Retina (tissue), 1 donor: ENCODE measurements around the gene UHRF1.
A peak's percentile ranks its signal among the peaks of the same experiment; 100 is the strongest.
"Not testable (repeated sequence)": the region's sequence is repeated elsewhere in the genome, so short reads cannot be mapped to it uniquely, and the experiment has no call there.

Source experiments
- DNase-seq: peaks from one replicate; pipeline ENCODE4 v3.0.0-alpha.2; 2016

Gene UHRF1

DNA sequence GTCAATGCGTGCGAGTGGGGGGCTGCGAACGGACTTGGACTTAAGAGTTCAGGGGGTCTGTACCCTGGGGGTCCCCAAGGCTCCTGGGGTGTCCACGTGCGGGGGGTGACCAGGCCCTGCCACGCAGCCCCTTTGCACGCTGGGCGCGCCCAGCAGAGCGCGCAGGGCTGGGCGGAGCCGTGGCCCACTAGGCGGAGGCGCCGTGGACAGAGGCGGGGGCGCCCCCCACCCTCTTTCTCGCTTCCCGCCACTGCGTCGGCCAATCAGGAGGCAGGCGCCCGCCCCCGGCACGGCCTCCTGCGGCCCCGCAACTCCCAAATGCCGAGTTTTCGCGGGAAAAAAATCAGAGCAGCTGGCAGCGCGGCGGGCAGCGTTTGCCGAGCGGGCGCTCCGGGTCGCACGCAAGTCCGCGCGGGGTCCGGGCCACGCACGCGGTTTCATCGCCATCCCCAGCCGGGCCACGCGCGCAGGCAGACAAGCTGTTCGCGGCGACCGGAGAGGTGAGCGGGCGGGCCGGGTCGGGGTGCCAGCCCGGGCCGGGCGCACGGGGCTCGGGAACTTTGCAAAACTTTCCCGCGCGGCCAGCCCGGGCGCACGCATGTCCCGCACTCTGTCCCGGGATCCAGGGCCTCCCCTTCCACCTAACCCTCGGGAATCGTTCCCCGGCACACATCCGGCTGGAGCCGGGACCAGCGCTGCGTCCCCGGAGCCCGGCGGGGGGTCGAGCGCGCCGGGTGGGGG is at the start of gene UHRF1:
Gene UHRF1 (plus strand): TSS at position 346 of the 741 bp plus-strand sequence. CDS start 1,385 bp downstream, outside the sequence.
- peak; percentile 77 for DNase-seq

GRCh38 chr19:4859697-4860096 is 49.6 kb upstream of the UHRF1 start:
- DNase-seq, result no peak

GRCh38 chr19:4861147-4861546 is 48.2 kb upstream of the UHRF1 start:
- no peak for DNase-seq

- DNase-seq, result peak; percentile 35
Measured at GRCh38 chr19:4866595-4867424, 42.5 kb upstream of the UHRF1 start.

GRCh38 chr19:4867534-4868285 is 41.6 kb upstream of the UHRF1 start, which contains the start of gene PLIN3:
Gene PLIN3, minus strand, starts transcription at chr19:4867667. Its CDS starts 6,273 bp downstream, at chr19:4861394.
- DNase-seq, result peak; percentile 88

DNA sequence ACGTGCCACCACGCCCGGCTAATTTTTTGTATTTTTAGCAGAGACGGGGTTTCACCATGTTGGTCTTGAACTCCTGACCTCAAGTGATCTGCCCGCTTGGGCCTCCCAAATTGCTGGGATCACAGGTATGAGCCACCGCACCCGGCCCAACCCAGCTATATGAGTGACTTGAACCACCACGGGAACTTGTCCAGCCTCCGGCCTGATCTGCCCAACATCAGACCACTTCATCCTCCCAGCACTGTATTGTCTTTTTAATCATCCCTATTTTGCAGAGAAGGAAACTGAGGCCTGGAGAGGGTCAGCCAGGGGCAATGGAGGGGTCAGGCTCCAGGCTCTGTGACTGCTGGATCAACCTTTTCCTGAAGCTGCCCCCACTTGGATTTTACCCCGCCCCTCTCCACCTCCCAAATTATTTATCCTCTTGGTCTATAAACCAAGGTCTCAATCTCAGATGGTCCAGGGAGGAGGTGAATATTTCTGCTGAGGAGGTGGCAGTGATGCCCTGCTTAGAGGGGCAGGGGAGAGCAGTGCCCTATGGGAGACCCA is 40.9 kb upstream of the UHRF1 start:
- no peak for DNase-seq

- no peak for DNase-seq
Measured at GRCh38 chr19:4870025-4870700, 39.1 kb upstream of the UHRF1 start.

DNA sequence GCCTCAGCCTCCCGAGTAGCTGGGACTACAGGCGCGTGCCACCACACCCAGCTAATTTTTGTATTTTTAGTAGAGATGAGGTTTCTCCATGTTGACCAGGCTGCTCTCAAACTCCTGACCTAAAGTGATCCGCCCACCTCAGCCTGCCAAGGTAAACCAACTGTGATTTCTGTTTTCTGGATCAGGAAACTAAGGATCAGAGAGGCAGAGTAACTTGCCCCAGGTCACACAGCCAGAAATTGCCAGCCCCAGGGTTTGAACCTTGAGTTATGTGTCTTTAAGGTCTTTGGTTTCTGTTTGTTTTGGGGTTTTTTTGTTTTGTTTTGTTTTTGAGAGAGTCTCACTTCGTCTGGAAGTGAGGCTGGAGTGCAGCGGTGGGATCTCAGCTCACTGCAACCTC is 37.6 kb upstream of the UHRF1 start:
- DNase-seq, result no peak

- no peak for DNase-seq
Measured at GRCh38 chr19:4873930-4874329, 35.4 kb upstream of the UHRF1 start.

GRCh38 chr19:4877753-4878490 is 31.4 kb upstream of the UHRF1 start:
- peak; percentile 81 for DNase-seq

DNA sequence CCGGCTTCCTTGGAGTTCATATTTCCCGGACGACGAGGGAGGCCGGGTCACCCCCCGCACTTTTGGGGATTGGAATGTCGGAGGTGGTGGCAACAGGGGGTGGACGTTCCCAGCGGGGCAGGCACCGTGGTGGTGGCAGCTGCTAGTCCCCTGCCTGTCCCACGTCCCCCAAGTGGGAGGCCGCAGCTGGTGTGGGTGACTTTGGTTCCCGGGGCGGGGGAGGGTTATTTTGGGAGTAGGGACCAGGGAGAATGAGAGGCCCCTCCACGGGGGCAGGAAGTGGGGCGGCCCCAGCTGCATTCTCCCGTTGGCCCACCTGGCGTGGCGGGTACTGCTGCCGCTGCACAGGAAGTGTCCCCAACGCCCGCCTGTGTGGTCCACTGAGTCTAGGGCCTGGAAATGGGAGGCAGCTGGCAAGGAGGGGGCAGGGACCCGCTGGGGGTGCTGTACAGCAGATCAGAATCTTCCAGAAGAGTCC is 30.8 kb upstream of the UHRF1 start:
- DNase-seq, result no peak

- DNase-seq, result no peak
Measured at GRCh38 chr19:4879041-4879440, 30.3 kb upstream of the UHRF1 start.

GRCh38 chr19:4882874-4883273 is 26.4 kb upstream of the UHRF1 start:
- DNase-seq, result not testable (repeated sequence)

DNA sequence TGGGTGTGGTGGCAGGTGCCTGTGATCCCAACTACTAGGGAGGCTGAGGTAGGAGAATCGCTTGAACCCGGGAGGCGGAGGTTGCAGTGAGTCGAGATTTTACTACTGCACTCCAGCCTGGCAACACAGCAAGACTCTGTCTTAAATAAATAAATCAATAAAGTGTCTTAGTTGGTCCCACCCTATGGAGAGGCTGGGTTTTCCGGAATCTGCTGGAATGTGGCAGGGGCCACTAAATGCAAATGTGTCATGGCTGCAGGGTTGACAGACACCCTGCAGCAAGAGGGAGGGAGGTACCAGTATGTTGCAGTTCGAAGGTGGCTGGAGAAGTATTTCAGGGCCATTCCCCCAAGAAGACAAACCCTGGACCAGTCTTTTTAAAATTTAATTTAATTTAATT is 24.3 kb upstream of the UHRF1 start:
- not testable (repeated sequence) for DNase-seq

GRCh38 chr19:4887803-4888202 is 21.5 kb upstream of the UHRF1 start:
- DNase-seq, result not testable (repeated sequence)

GRCh38 chr19:4889034-4889815 is 20.1 kb upstream of the UHRF1 start:
- DNase-seq, result no peak

DNA sequence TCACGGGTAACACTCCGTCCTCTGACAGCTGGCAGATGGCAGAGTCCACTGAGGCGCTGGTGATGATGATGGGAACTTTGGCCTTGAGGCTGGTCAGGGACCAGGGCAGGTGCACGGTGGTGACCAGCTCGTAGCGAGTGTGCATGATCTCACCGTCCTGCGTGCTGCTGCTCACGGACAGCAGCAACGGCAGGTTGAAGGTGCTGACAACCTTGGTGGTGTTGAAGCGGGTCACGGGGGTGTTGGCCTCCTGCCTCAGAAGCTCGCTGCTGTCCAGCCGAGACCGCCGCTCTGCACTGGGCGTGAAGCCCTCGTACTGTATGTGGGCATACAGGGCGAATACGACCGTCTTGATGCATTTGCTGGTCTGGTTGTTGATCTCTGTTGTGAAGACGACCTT is 18.2 kb upstream of the UHRF1 start:
- DNase-seq, result no peak

DNA sequence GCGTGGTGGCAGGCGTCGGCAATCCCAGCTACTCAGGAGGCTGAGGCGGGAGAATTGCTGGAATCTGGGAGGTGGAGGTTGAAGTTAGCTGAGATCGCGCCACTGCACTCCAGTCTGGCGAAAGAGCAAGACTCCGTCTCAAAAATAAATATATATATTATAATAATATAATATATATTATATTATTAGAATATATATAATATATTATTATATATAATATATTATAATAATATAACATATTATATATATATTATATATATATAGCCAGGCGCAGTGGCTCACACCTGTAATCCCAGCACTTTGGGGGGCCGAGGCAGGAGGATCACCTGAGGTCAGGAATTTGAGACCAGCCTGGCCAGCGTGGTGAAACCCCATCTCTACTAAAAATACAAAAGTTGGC is 16.3 kb upstream of the UHRF1 start:
- DNase-seq, result not testable (repeated sequence)

DNA sequence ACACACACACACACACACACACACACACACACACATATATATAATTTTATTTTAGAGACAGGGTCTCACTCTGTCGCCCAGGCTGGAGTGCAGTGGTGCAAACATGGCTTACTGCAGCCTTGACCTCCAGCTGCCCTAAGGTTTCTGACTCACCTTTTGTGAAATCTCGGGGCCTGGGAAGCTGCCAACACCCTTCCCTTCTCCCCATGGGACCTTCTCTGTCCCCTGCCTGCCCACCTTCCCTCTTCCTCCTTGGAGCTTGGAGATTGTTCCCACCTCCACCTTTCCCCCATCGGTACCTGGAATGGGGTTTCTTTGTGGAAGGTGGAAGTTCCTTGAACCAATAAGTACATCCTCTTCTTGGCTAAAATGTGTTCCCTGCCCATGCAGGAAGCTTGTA is 12.9 kb upstream of the UHRF1 start:
- no peak for DNase-seq

DNA sequence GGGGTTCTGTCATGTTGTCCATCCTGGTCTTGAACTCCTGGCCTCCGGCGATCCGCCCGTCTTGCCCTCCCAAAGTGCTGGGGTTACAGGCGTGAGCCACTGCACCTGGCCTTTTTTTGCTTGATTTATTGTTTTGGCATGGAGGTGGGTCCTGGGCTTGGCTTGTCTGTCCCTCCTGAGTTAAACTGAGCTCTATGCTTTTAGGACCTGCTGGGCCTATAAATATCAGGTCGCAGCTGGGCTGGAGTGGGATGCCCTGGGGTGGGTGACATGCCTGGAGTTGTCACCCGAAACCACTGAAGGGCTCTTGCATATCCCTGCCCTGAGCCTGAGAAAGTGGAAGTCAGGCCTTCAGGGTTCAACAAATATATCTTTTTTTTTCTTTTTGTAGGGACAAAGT is 12.2 kb upstream of the UHRF1 start:
- DNase-seq, result no peak

- DNase-seq, result not testable (repeated sequence)
Measured at GRCh38 chr19:4900879-4901278, 8.4 kb upstream of the UHRF1 start.
